Nephron progenitor cell (in vitro differentiated cells): ENCODE measurements around the gene VTI1A.
A peak's percentile ranks its signal among the peaks of the same experiment; 100 is the strongest.

Experiments
- DNase-seq: peaks from one replicate; pipeline ENCODE4 v3.0.0; 2021
- H3K27ac Mint-ChIP-seq: 2 replicates; pipeline ENCODE4 v1.8.0; 2021; ENCODE audit warnings: mild to moderate bottlenecking, moderate library complexity, mixed read lengths
- H3K27me3 Mint-ChIP-seq: 2 replicates; pipeline ENCODE4 v1.8.0; 2021; ENCODE audit warnings: mild to moderate bottlenecking, low read depth, mixed read lengths; ENCODE audit not compliant: poor library complexity
- H3K36me3 Mint-ChIP-seq: 2 replicates; pipeline ENCODE4 v1.8.0; 2021; ENCODE audit warnings: low read depth, mixed read lengths
- H3K4me1 Mint-ChIP-seq: 2 replicates; pipeline ENCODE4 v1.8.0; 2021; ENCODE audit warnings: mixed read lengths
- H3K4me3 Mint-ChIP-seq: 2 replicates; pipeline ENCODE4 v1.8.0; 2021; ENCODE audit warnings: mild to moderate bottlenecking, moderate library complexity, mixed read lengths
- H3K9me3 Mint-ChIP-seq: 2 replicates; pipeline ENCODE4 v1.8.0; 2021; ENCODE audit warnings: mild to moderate bottlenecking, moderate library complexity, mixed read lengths
- CTCF ChIP-seq: fragments of 200-600 bp; sonication (generic); IDR thresholded peaks from 2 replicates; pipeline ENCODE4 v1.5.0; 2021; ENCODE audit warnings: antibody characterized with exemption

VTI1A gene

GRCh38 chr10:112562809-112563663 is 116.0 kb downstream of the VTI1A start:
- Mint-ChIP-seq H3K36me3 (no peaks in the 10 kb centered on the region), H3K4me3 (no peak overlapping the region), H3K4me1 (peaks cover 25% of the 10 kb centered on the region), H3K27me3 (no peaks in the 10 kb centered on the region), H3K27ac (no peak overlapping the region), H3K9me3 (no peaks in the 10 kb centered on the region)
- TF ChIP-seq CTCF = no peak
- DNase-seq = no peak

- Mint-ChIP-seq H3K4me1 (peaks cover 25% of the 10 kb centered on the region), H3K9me3 (no peaks in the 10 kb centered on the region), H3K27me3 (peaks cover 3% of the 10 kb centered on the region), H3K4me3 (no peak overlapping the region), H3K27ac (no peak overlapping the region), H3K36me3 (no peaks in the 10 kb centered on the region)
- no peak for TF ChIP-seq CTCF
- DNase-seq = no peak
Measured at GRCh38 chr10:112564337-112564736, 117.3 kb downstream of the VTI1A start.

- peaks cover 3% of the 10 kb centered on the region for H3K27me3 Mint-ChIP-seq
- H3K4me1 Mint-ChIP-seq = peaks cover 25% of the 10 kb centered on the region
- DNase-seq = peak; percentile 38
- H3K9me3 Mint-ChIP-seq = no peaks in the 10 kb centered on the region
- TF ChIP-seq CTCF = peak; percentile 82
- no peaks in the 10 kb centered on the region for H3K36me3 Mint-ChIP-seq
- no peak overlapping the region for H3K4me3 Mint-ChIP-seq
- H3K27ac Mint-ChIP-seq = no peak overlapping the region
Measured at GRCh38 chr10:112565434-112566053, 118.5 kb downstream of the VTI1A start.

GRCh38 chr10:112570585-112570984 is 123.6 kb downstream of the VTI1A start:
- peaks cover 3% of the 10 kb centered on the region for H3K27me3 Mint-ChIP-seq

GRCh38 chr10:112579578-112579977 is 132.6 kb downstream of the VTI1A start:
- H3K27ac Mint-ChIP-seq = no peak overlapping the region
- TF ChIP-seq CTCF = no peak

More at GRCh38 chr10:112570585-112570984, 123.6 kb downstream of the VTI1A start:
- Mint-ChIP-seq H3K4me1 (peaks cover under 1% of the 10 kb centered on the region), H3K4me3 (no peak overlapping the region), H3K9me3 (no peaks in the 10 kb centered on the region), H3K27ac (no peak overlapping the region), H3K36me3 (peaks cover 7% of the 10 kb centered on the region)
- TF ChIP-seq CTCF = no peak
- no peak for DNase-seq

More at GRCh38 chr10:112579578-112579977, 132.6 kb downstream of the VTI1A start:
- Mint-ChIP-seq H3K36me3 (no peaks in the 10 kb centered on the region), H3K27me3 (no peaks in the 10 kb centered on the region), H3K9me3 (no peaks in the 10 kb centered on the region), H3K4me3 (no peak overlapping the region), H3K4me1 (no peaks in the 10 kb centered on the region)
- no peak for DNase-seq
